H9 (cell line): ENCODE results near the gene COCH. TPM values are rescaled to one million over a fixed set of nuclear protein-coding genes. Genes with fewer than 3 reads are reported as not detected.

Experiments used
- DNase-seq: peaks from one replicate; pipeline ENCODE4 v3.0.0-alpha.2; 2017
- H2AFZ ChIP-seq: one replicate; pipeline ENCODE4 v1.6.1; 2013; ENCODE audit warnings: mild to moderate bottlenecking, low read length, control low read depth, moderate library complexity
- H2AK5ac ChIP-seq: 2 replicates; pipeline ENCODE4 v1.6.1; 2013; ENCODE audit warnings: low read length, control low read depth, mixed read lengths; ENCODE audit not compliant: insufficient read length
- H2BK120ac ChIP-seq: one replicate; pipeline ENCODE4 v1.6.1; 2013; ENCODE audit warnings: low read depth, mild to moderate bottlenecking, low read length, control low read depth, inconsistent platforms; ENCODE audit not compliant: poor library complexity, severe bottlenecking
- H2BK12ac ChIP-seq: 2 replicates; pipeline ENCODE4 v1.6.1; 2013; ENCODE audit warnings: low read length, control low read depth, mixed read lengths, low read depth; ENCODE audit not compliant: insufficient read length
- H2BK15ac ChIP-seq: 2 replicates; pipeline ENCODE4 v1.6.1; 2013; ENCODE audit warnings: low read depth, low read length, control low read depth
- H2BK20ac ChIP-seq: one replicate; pipeline ENCODE4 v1.6.1; 2013; ENCODE audit warnings: low read depth, mild to moderate bottlenecking, low read length, control low read depth, inconsistent platforms; ENCODE audit not compliant: poor library complexity, severe bottlenecking
- H2BK5ac ChIP-seq: 2 replicates; pipeline ENCODE4 v1.6.1; 2013; ENCODE audit warnings: low read length, control low read depth, mixed read lengths; ENCODE audit not compliant: insufficient read length
- H3K14ac ChIP-seq: 2 replicates; pipeline ENCODE4 v1.6.1; 2013; ENCODE audit warnings: low read length, control low read depth; ENCODE audit not compliant: insufficient read depth
- H3K18ac ChIP-seq: 2 replicates; pipeline ENCODE4 v1.6.1; 2013; ENCODE audit warnings: low read depth, mild to moderate bottlenecking, mixed read lengths, low read length, control low read depth; ENCODE audit not compliant: insufficient read length
- H3K23ac ChIP-seq: 2 replicates; pipeline ENCODE4 v1.6.1; 2013; ENCODE audit warnings: low read length, control low read depth, mixed read lengths, low read depth; ENCODE audit not compliant: insufficient read length
- H3K23me2 ChIP-seq: 2 replicates; pipeline ENCODE4 v1.6.1; 2013; ENCODE audit warnings: low read depth, mild to moderate bottlenecking, mixed read lengths, low read length, control low read depth; ENCODE audit not compliant: insufficient read length, poor library complexity, severe bottlenecking
- H3K27ac ChIP-seq: 2 replicates; pipeline ENCODE4 v1.5.1; 2013; ENCODE audit warnings: low read length, control low read depth, mixed read lengths, low read depth; ENCODE audit not compliant: insufficient read length
- H3K27me3 ChIP-seq: 2 replicates; pipeline ENCODE4 v1.6.1; 2013; ENCODE audit warnings: low read length, control low read depth, inconsistent platforms; ENCODE audit not compliant: insufficient read depth
- H3K4ac ChIP-seq: 2 replicates; pipeline ENCODE4 v1.6.1; 2013; ENCODE audit warnings: low read depth, mild to moderate bottlenecking, control low read depth, inconsistent platforms, low read length, moderate library complexity
- H3K4me1 ChIP-seq: 2 replicates; pipeline ENCODE4 v1.6.1; 2013; ENCODE audit warnings: low read length, control low read depth, inconsistent platforms; ENCODE audit not compliant: insufficient read depth
- H3K4me2 ChIP-seq: 2 replicates; pipeline ENCODE4 v1.6.1; 2013; ENCODE audit warnings: low read length, control low read depth, mixed read lengths; ENCODE audit not compliant: insufficient read length, insufficient read depth
- H3K56ac ChIP-seq: 2 replicates; pipeline ENCODE4 v1.6.1; 2013; ENCODE audit warnings: low read depth, mild to moderate bottlenecking, mixed read lengths, low read length, control low read depth; ENCODE audit not compliant: insufficient read length
- H3K79me1 ChIP-seq: 2 replicates; pipeline ENCODE4 v1.6.1; 2013; ENCODE audit warnings: low read depth, mild to moderate bottlenecking, moderate library complexity, low read length, control low read depth, inconsistent platforms; ENCODE audit not compliant: insufficient read depth, poor library complexity, severe bottlenecking
- H3K79me2 ChIP-seq: 2 replicates; pipeline ENCODE4 v1.6.1; 2013; ENCODE audit warnings: low read length, control low read depth, inconsistent platforms; ENCODE audit not compliant: insufficient read depth
- H3K9ac ChIP-seq: 2 replicates; pipeline ENCODE4 v1.6.1; 2013; ENCODE audit warnings: low read length, control low read depth, mixed read lengths; ENCODE audit not compliant: insufficient read length; ENCODE audit errors: extremely low read depth
- H3K9me3 ChIP-seq: one replicate; pipeline ENCODE4 v1.6.1; 2013; ENCODE audit warnings: low read depth, low read length, inconsistent platforms; ENCODE audit not compliant: control insufficient read depth
- H3T11ph ChIP-seq: one replicate; pipeline ENCODE4 v1.6.1; 2013; ENCODE audit warnings: mild to moderate bottlenecking, low read length, control low read depth, inconsistent platforms
- H4K20me1 ChIP-seq: one replicate; pipeline ENCODE4 v1.6.1; 2013; ENCODE audit not compliant: control insufficient read depth, insufficient read length, insufficient read depth
- H4K5ac ChIP-seq: 2 replicates; pipeline ENCODE4 v1.6.1; 2013; ENCODE audit warnings: low read depth, mild to moderate bottlenecking, mixed read lengths, low read length, control low read depth; ENCODE audit not compliant: insufficient read length
- H4K8ac ChIP-seq: replicated peaks from 2 replicates; pipeline ENCODE4 v1.6.1; 2013; ENCODE audit warnings: low read length, control low read depth, mixed read lengths, low read depth; ENCODE audit not compliant: insufficient read length
- H4K91ac ChIP-seq: 2 replicates; pipeline ENCODE4 v1.6.1; 2013; ENCODE audit warnings: low read depth, mild to moderate bottlenecking, moderate library complexity, mixed read lengths, low read length, control low read depth; ENCODE audit not compliant: insufficient read length
- H3K27ac Mint-ChIP-seq, 3 experiments: 2 replicates in 2 of 3; 3 replicates in 1 of 3; pipeline ENCODE4 v1.8.0; 2020 to 2021; ENCODE audit warnings: mixed read lengths in 3 of 3, mild to moderate bottlenecking in 1 of 3, moderate library complexity in 1 of 3
- H3K27me3 Mint-ChIP-seq: 2 replicates; pipeline ENCODE4 v1.8.0; 2021; ENCODE audit warnings: low read depth, mild to moderate bottlenecking, moderate library complexity, mixed read lengths
- H3K36me3 Mint-ChIP-seq, 3 experiments: 2 replicates in 2 of 3; 3 replicates in 1 of 3; pipeline ENCODE4 v1.8.0; 2020 to 2021; ENCODE audit warnings: low read depth in 3 of 3, mixed read lengths in 3 of 3; ENCODE audit not compliant: insufficient read depth in 1 of 3
- H3K4me1 Mint-ChIP-seq, 2 experiments: 2 replicates each; pipeline ENCODE4 v1.8.0; 2020; ENCODE audit warnings: mixed read lengths in 2 of 2
- H3K4me3 Mint-ChIP-seq, 2 experiments: 2 replicates in 1 of 2; 3 replicates in 1 of 2; pipeline ENCODE4 v1.8.0; 2020 to 2021; ENCODE audit warnings: mild to moderate bottlenecking in 2 of 2, mixed read lengths in 2 of 2, moderate library complexity in 1 of 2
- H3K9me3 Mint-ChIP-seq, 2 experiments: 2 replicates in 1 of 2; 3 replicates in 1 of 2; pipeline ENCODE4 v1.8.0; 2020; ENCODE audit warnings: mild to moderate bottlenecking in 2 of 2, mixed read lengths in 2 of 2, moderate library complexity in 1 of 2
- CTCF ChIP-seq: fragments of 200-600 bp; sonication (generic); conservative IDR thresholded peaks from 3 replicates; pipeline ENCODE4 v1.8.0; 2021; ENCODE audit warnings: antibody characterized with exemption, mild to moderate bottlenecking
- WGBS: extraction: QIAGEN DNeasy Blood & Tissue Kit; methylation state at CpG from one replicate; pipeline ENCODE4 v1.1.7; 2013; ENCODE audit warnings: missing lambda C conversion rate, low lambda C conversion rate, mixed read lengths; ENCODE audit not compliant: insufficient read length; ENCODE audit errors: extremely low coverage; 5-methylcytosine and 5-hydroxymethylcytosine counted together
- total RNA-seq: library from RNA; stranded (reverse); gene quantifications from 2 replicates; pipeline ENCODE4 v1.2.1, GENCODE V29; 2021

Gene COCH
- total RNA-seq, 1 experiment from 2014 or later: 25.8 TPM

- Histone ChIP-seq H3K4me2 (no peak overlapping the region), H3K9ac (no peak overlapping the region), H3K23me2 (no peaks in the 10 kb centered on the region), H4K5ac (no peak overlapping the region), H2BK12ac (no peak overlapping the region), H3K4me1 (no peaks in the 10 kb centered on the region), H4K91ac (no peak overlapping the region), H2BK20ac (no peak overlapping the region), H3K79me2 (no peaks in the 10 kb centered on the region), H4K20me1 (no peaks in the 10 kb centered on the region), H3K9me3 (no peaks in the 10 kb centered on the region), H4K8ac (no peak overlapping the region), H2BK15ac (no peak overlapping the region), H3K79me1 (no peaks in the 10 kb centered on the region), H2BK120ac (no peak overlapping the region), H3K27ac (no peak overlapping the region), H2BK5ac (no peak overlapping the region), H3K27me3 (no peaks in the 10 kb centered on the region), H3K14ac (no peak overlapping the region), H2AFZ (no peak overlapping the region), H3T11ph (no peak overlapping the region), H3K4ac (no peak overlapping the region), H3K23ac (no peak overlapping the region), H2AK5ac (no peak overlapping the region), H3K18ac (no peak overlapping the region), H3K56ac (no peak overlapping the region)
- no peak overlapping the region for H3K4me3 Mint-ChIP-seq
- H3K9me3 Mint-ChIP-seq: no peaks in the 10 kb centered on the region
- H3K27me3 Mint-ChIP-seq: no peaks in the 10 kb centered on the region
- DNase-seq: no peak
- no peak for TF ChIP-seq CTCF
- H3K27ac Mint-ChIP-seq: no peak overlapping the region
- peaks cover 2 to 9% of the 10 kb centered on the region in 2 experiments; a peak in 3 of 4 replicates for H3K4me1 Mint-ChIP-seq
- WGBS: no CpG with 5 or more reads among the region's 1 CpG
- peaks cover 8 to 19% (median 14%) of the 10 kb centered on the region in 3 experiments; a peak in 5 of 7 replicates for H3K36me3 Mint-ChIP-seq
These were observed 46.9 kb downstream of the COCH start for GRCh38 chr14:30921305-30921704.
